K562 (cell line): ENCODE measurements around the gene TSPAN11. TPM values are rescaled to one million over a fixed set of nuclear protein-coding genes. Genes with fewer than 3 reads are reported as not detected.

ENCODE experiments used
- ATAC-seq: fragments of 200-7000 bp; cut with Tn5 transposase; 3 replicates; pipeline ENCODE4 v1.9.1; 2020; ENCODE audit warnings: moderate library complexity
- BruUV-seq: library from RNA; stranded (reverse); fragments of 400-500 nt; replicated peaks from 2 replicates; lab custom pipeline; 2021; lab: Mats Ljungman, UMichigan
- CTCF ChIA-PET: fragments of 300-600 bp; formaldehyde crosslinking; extraction: SDS; loops from one replicate; lab custom pipeline; 2021; ENCODE audit warnings: low intra/inter-chr PET ratio; lab: Yijun Ruan, JAX
- POLR2A ChIA-PET: fragments of 300-600, 350-650 bp; sonication (Branson Sonifier 250); formaldehyde crosslinking; extraction: SDS; loops from one replicate; lab custom pipeline; 2021; ENCODE audit warnings: antibody characterized with exemption, inconsistent platforms; lab: Yijun Ruan, JAX
- DNase-seq, 4 experiments: peaks; one replicate each; pipeline versions ENCODE4 v3.0.0 to v3.0.0-alpha.2; 2011 to 2018; ENCODE audit warnings: low spot score in 3 of 4, mixed read lengths in 3 of 4; ENCODE audit errors: extremely low read depth in 1 of 4
- FAIRE-seq: peaks from 2 replicates; lab custom pipeline; 2011; peaks lifted over from hg19 to GRCh38; lab: Jason Lieb, UNC
- H2AFZ ChIP-seq: 2 replicates; pipeline ENCODE4 v1.6.0; 2011; ENCODE audit warnings: low read depth, low read length, control low read depth, inconsistent platforms
- H3K27ac ChIP-seq: fragments of 200-600 bp; 3 replicates; pipeline ENCODE4 v1.8.0; 2011; ENCODE audit warnings: low read depth, mild to moderate bottlenecking, control low read depth, inconsistent platforms, low read length, moderate library complexity, mixed read lengths; ENCODE audit errors: extremely low read depth
- H3K27me3 ChIP-seq, 2 experiments: fragments of 300-600 bp in 1 of 2; 2 replicates in 1 of 2; 3 replicates in 1 of 2; pipeline versions ENCODE4 v1.6.0 to v1.8.0; 2011; ENCODE audit warnings: inconsistent platforms in 2 of 2, low read length in 2 of 2, mild to moderate bottlenecking in 1 of 2, mixed read lengths in 1 of 2, moderate library complexity in 1 of 2; ENCODE audit not compliant: control insufficient read depth in 2 of 2, insufficient read depth in 2 of 2
- H3K36me3 ChIP-seq: fragments of 300-600 bp; 3 replicates; pipeline ENCODE4 v1.8.0; 2011; ENCODE audit warnings: mild to moderate bottlenecking, low read length, inconsistent platforms; ENCODE audit not compliant: control insufficient read depth, insufficient read depth
- H3K4me1 ChIP-seq, 2 experiments: fragments of 200-600 bp in 1 of 2; replicated peaks in 1 of 2; 2 replicates in 1 of 2; 3 replicates in 1 of 2; pipeline versions ENCODE4 v1.5.1 to v1.8.0; 2011; ENCODE audit warnings: inconsistent platforms in 2 of 2, low read length in 2 of 2, mild to moderate bottlenecking in 1 of 2, mixed read lengths in 1 of 2, moderate library complexity in 1 of 2; ENCODE audit not compliant: control insufficient read depth in 2 of 2, insufficient read depth in 2 of 2
- H3K4me2 ChIP-seq: 2 replicates; pipeline ENCODE4 v1.6.1; 2011; ENCODE audit warnings: low read length, control low read depth, inconsistent platforms, mixed read lengths; ENCODE audit not compliant: insufficient read depth
- H3K4me3 ChIP-seq: fragments of 200-600 bp; sonication (generic), shearing (Covaris generic); 2 replicates; pipeline ENCODE4 v1.5.1; 2016; ENCODE audit warnings: control low read depth, inconsistent platforms
- H3K79me2 ChIP-seq: fragments of 200-600 bp; 3 replicates; pipeline ENCODE4 v1.8.0; 2011; ENCODE audit warnings: low read length, inconsistent platforms; ENCODE audit not compliant: control insufficient read depth, insufficient read depth
- H3K9ac ChIP-seq, 2 experiments: 2 replicates each; pipeline versions ENCODE4 v1.6.0 to v1.6.1; 2011; ENCODE audit warnings: low read depth in 2 of 2, low read length in 2 of 2, control low read depth in 1 of 2, inconsistent platforms in 1 of 2, mild to moderate bottlenecking in 1 of 2, mixed read lengths in 1 of 2; ENCODE audit not compliant: insufficient read depth in 1 of 2
- H3K9me1 ChIP-seq: one replicate; pipeline ENCODE4 v1.6.0; 2011; ENCODE audit warnings: inconsistent platforms, mild to moderate bottlenecking, low read length, moderate library complexity; ENCODE audit not compliant: control insufficient read depth, insufficient read depth
- H3K9me3 ChIP-seq: replicated peaks from 2 replicates; pipeline ENCODE4 v1.5.1; 2011; ENCODE audit warnings: low read depth, low read length, inconsistent platforms; ENCODE audit not compliant: control insufficient read depth, insufficient read depth
- H4K20me1 ChIP-seq: replicated peaks from 2 replicates; pipeline ENCODE4 v1.6.1; 2011; ENCODE audit warnings: low read length, inconsistent platforms, mixed read lengths; ENCODE audit not compliant: control insufficient read depth, insufficient read depth
- LEF1 ChIP-seq: fragments of 450-650 bp; IDR thresholded peaks from 2 replicates; pipeline ENCODE4 v1.6.1; 2016; ENCODE audit warnings: mild to moderate bottlenecking
- RAD21 ChIP-seq, 2 experiments: fragments of 250-450 bp in 1 of 2; fragments of 450-650 bp in 1 of 2; sonication (Bioruptor Pico) in 1 of 2; formaldehyde crosslinking in 1 of 2; IDR thresholded peaks in 1 of 2; conservative IDR thresholded peaks in 1 of 2; 2 replicates each; pipeline versions ENCODE4 v1.4.0 to v1.8.0; 2020 to 2022; ENCODE audit warnings: mild to moderate bottlenecking in 2 of 2, moderate library complexity in 1 of 2
- SP2 ChIP-seq: IDR thresholded peaks from 2 replicates; pipeline ENCODE4 v1.6.1; 2011; ENCODE audit warnings: mild to moderate bottlenecking, low read depth, low read length, moderate library complexity; ENCODE audit not compliant: poor library complexity, severe bottlenecking; ENCODE audit errors: extremely low read depth
- ZC3H8 ChIP-seq: fragments of 450-650 bp; IDR thresholded peaks from 2 replicates; pipeline ENCODE4 v1.6.1; 2017
- ZFP30 ChIP-seq: fragments of 250-450 bp; sonication (Bioruptor Pico); IDR thresholded peaks from 2 replicates; pipeline ENCODE4 v1.8.0; 2022; ENCODE audit warnings: moderate library complexity, mild to moderate bottlenecking, inconsistent platforms, borderline replicate concordance
- ZNF79 ChIP-seq: fragments of 250-450 bp; sonication (Bioruptor Pico); IDR thresholded peaks from 2 replicates; pipeline ENCODE4 v1.4.0; 2020; ENCODE audit warnings: low read depth, mild to moderate bottlenecking, moderate library complexity
- WGBS: fragments of 100-300 bp; shearing (Covaris generic); methylation state at CpG from one replicate; pipeline ENCODE4 v1.1.6; 2016; ENCODE audit warnings: low coverage, mixed read lengths; ENCODE audit not compliant: insufficient coverage; ENCODE audit errors: missing lambda C conversion rate; 5-methylcytosine and 5-hydroxymethylcytosine counted together
- in situ Hi-C: fragments of 300-500 bp; cut with MboI; formaldehyde crosslinking; loops from 4 replicates; pipeline ENCODE4 v1.15.0; 2018; ENCODE audit warnings: inconsistent platforms, mixed read lengths
- intact Hi-C: fragments of 100-400 bp; cut with micrococcal nuclease; formaldehyde crosslinking; loops from 2 replicates; pipeline ENCODE4 v1.14.2; 2022
- polyA plus RNA-seq, 8 experiments: library from polyadenylated mRNA; depleted of rRNA in 4 of 8; stranded (reverse) in 5 of 8; unstranded in 3 of 8; fragments of >200 nt; fragmentation: Nextera tagmentation in 2 of 8; fragmentation: Illumina TruSeq in 1 of 8; extraction: Ambion mirVana in 2 of 8; extraction: Trizol in 1 of 8; gene quantifications; 2 replicates each; pipeline versions ENCODE4 v1.2.1 to v1.2.3, GENCODE V29; 2011 to 2014; ENCODE audit warnings: inconsistent platforms in 1 of 8, missing spikeins in 1 of 8
- total RNA-seq, 7 experiments: library from RNA; depleted of rRNA in 6 of 7; stranded (reverse); fragments of >200 nt in 6 of 7; fragmentation: Illumina TruSeq in 2 of 7; extraction: Trizol in 2 of 7; gene quantifications; 2 replicates each; pipeline versions ENCODE4 v1.2.1 to v1.2.3, GENCODE V29; 2011 to 2021; ENCODE audit warnings: low replicate concordance in 1 of 7
- TF ChIP-seq, protein P1 (sequence below): fragments of 450-650 bp; formaldehyde crosslinking; IDR thresholded peaks from 2 replicates; pipeline ENCODE4 v1.4.0; 2022; ENCODE audit warnings: mild to moderate bottlenecking, moderate library complexity
- TF ChIP-seq, protein P2 (sequence below): sonication (generic); formaldehyde crosslinking; IDR thresholded peaks from 2 replicates; pipeline ENCODE4 v1.8.1; 2023; ENCODE audit warnings: mild to moderate bottlenecking, missing genetic modification reagents

Gene TSPAN11
- total and polyA plus RNA-seq, 9 of the 15 experiments (the other 6 are each of a cell fraction or from before 2014, with no cell fraction given): not detected

DNA sequence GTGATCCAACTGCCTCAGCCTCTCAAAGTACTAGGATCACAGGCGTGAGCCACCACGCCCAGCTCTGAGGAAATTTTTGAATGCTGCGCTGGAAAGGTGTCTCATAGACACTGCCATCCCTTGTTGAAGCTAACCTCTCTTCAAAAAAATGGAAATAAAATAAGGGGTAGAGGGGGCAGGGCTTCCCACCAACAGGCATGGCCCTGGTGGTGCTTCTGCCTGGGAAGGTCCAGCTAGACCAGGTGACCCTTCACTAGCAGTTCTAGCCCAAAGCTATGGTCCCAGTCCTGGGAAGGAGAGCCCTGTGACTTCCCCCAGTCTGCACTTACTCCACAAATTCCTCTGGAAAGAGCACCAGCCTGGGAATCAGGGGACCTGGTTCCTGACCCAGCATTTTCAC lies 45.7 kb upstream of the TSPAN11 start (continued):
- TF ChIP-seq, protein P1, sequence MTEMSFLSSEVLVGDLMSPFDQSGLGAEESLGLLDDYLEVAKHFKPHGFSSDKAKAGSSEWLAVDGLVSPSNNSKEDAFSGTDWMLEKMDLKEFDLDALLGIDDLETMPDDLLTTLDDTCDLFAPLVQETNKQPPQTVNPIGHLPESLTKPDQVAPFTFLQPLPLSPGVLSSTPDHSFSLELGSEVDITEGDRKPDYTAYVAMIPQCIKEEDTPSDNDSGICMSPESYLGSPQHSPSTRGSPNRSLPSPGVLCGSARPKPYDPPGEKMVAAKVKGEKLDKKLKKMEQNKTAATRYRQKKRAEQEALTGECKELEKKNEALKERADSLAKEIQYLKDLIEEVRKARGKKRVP (CRISPR knock-in tag): no peak
- TF ChIP-seq, protein P2, sequence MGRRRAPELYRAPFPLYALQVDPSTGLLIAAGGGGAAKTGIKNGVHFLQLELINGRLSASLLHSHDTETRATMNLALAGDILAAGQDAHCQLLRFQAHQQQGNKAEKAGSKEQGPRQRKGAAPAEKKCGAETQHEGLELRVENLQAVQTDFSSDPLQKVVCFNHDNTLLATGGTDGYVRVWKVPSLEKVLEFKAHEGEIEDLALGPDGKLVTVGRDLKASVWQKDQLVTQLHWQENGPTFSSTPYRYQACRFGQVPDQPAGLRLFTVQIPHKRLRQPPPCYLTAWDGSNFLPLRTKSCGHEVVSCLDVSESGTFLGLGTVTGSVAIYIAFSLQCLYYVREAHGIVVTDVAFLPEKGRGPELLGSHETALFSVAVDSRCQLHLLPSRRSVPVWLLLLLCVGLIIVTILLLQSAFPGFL (CRISPR knock-in tag): no peak
- TF ChIP-seq SP2: no peak

DNA sequence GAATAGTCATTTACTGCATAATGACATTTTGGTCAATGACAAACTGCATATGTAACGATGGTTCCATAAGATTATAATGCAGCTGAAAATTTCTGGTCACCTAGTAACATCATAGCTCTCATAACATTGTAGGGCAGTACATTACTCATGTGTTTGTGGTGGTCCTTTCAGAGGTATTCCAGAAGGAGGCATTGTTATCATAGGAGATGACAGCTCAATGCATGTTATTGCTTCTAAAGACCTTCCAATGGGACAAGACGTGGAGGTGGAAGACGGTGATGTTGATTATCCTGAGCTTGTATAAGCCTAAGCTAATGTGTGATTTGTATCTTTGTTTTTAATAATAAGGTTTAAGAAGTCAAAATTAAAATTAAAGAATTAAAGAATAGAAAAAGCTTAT lies 43.8 kb upstream of the TSPAN11 start:
- H3K4me3 ChIP-seq: no peak overlapping the region
- in situ Hi-C loops (no loop called here), intact Hi-C loops (no loop called here)
- no TSS peak for BruUV-seq
- no peak overlapping the region for H3K4me2 ChIP-seq
- H3K27ac ChIP-seq: no peak overlapping the region
- no peaks in the 10 kb centered on the region for H3K9me1 ChIP-seq
- FAIRE-seq (no peak), DNase-seq (no peak), ATAC-seq (no peak)
- ChIA-PET CTCF (no interaction called here), POLR2A (interaction anchor here (0.7 kb wide), 1 partner anchor 752 kb away, joined by 3 read pairs; no protein-coding TSS in a partner anchor)
- no peaks in the 10 kb centered on the region for H4K20me1 ChIP-seq
- H3K9ac ChIP-seq: no peak overlapping the region
- no peak overlapping the region for H2AFZ ChIP-seq
- peaks cover 0 to 5% of the 10 kb centered on the region in 2 experiments; a peak in 2 of 5 replicates for H3K27me3 ChIP-seq
- no peaks in the 10 kb centered on the region for H3K4me1 ChIP-seq
- no peaks in the 10 kb centered on the region for H3K79me2 ChIP-seq
- no peaks in the 10 kb centered on the region for H3K36me3 ChIP-seq
- no peak for TF ChIP-seq ZFP30 (CRISPR knock-in tag)
- TF ChIP-seq ZC3H8: no peak
- TF ChIP-seq LEF1: no peak
- TF ChIP-seq ZNF79: no peak
- peak in 1 of 2 experiments; percentile 41; a peak in 2 of 4 replicates for TF ChIP-seq RAD21 (CRISPR knock-in tag; conservative IDR thresholded peaks at IDR 0.05 in 1 of 2, IDR thresholded peaks at IDR 0.05 in 1 of 2)
- no peaks in the 10 kb centered on the region for H3K9me3 ChIP-seq
- 0% methylated on average over 3 of the region's 3 CpGs for WGBS
